ENCODE measurements around the gene VPS13D.
"Not testable (repeated sequence)": the region's sequence is repeated elsewhere in the genome, so short reads cannot be mapped to it uniquely, and the experiment has no call there.

VPS13D gene

DNA sequence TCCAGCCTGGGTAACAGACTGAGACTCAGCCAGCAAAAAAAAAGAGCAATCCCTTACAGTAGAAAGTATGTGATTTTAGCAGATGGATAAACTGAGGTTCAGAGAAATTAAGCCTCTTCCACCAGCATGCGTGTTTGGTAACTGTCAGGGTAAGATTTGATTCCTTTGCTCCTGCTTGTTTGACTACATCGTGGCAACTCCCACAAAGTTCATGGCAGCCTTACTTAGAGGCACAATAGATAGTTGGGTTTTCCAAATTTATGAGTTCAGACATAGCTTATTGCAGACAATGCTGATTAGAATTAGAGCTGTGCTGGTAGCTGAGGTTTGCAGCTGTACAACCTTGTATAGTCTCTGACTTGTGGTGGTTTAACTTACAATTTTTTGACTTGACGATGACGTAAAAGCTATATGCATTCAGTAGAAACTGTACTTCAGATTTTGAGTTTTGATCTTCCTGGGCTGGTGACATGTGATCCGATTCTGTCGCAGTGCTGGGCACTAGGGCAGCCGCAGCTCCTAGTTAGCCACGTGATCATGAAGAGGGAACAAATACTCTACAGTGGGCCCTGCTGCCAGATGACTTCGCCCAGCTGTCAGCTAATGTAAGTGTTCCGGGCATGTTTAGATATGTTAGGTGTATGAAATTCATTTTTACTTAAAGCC, 220.4 kb downstream of the VPS13D start:
- DNase-seq (ENCODE audit: low spot score): no peak

DNA sequence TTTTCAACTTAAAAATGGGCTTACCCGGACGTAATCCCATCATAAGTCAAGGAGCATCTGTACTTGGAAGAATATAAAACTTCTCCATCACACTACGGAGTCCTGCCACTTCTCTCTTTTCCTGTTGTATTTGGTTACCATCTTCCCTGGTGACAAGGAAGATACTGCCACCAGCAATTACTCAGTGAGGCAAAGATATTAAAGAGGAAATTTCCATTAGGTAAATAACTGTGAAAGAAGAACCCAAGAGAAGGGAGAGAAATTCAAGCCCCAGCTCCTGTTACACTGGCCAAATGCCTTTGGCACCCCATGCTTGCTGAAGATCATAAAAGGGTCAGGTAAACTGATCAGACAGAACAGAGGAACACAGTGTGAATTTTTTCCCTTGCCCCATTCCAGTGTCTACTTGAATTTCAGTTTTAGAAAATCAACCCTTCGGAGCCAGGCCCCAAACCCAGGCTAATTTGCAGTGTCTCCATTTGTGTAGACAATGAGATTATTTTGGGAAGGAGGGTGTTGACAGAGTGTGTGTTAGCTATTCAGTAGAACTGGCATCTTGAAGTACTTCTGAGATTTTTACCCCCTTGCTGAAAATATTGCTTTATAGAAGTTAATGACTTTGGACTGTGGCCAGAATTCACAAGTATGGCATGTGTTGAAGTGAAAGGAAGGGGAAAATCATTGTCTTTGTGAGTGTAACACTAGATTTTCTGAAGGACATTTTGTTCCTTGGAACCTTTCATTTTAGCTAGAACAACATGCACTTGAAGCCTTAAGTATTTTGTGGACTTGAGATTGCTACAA, 221.1 kb downstream of the VPS13D start:
- no peak for DNase-seq (ENCODE audit: low spot score)

DNA sequence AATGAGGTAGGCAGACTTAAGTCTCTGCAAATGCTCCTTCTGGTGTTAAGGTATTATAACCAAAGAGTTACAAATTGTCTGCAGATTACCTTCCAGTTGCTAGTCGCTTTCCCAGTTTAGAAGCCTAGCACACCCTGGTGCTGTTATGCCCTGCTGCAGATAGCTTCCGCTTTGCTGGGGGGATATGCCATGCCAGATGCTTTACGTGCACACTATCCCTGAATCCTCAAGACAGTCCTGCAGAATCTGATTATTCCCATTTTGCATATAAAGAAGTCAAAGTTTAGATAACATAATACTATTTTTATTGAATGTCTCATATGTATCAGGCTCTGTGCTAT, 221.7 kb downstream of the VPS13D start:
- no peak for DNase-seq (ENCODE audit: low spot score)

DNA sequence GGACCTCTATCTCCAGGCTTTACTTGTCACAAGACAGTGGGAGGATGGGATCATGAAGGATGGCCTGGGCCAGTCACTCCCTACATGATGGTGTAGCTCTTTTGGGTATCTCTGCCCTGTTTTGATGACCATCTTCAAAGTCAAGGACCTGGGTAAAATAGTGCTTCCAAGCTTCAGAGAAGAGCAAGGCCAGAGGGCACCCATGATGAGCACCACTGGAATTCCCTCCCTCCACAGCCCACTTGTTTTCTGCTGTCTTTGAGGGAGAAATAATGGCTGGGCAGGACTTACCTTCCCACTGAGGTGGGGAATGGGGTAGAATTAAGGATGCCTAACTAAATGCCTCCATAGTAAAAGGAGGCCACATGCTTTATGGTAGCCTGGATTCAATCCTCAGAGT, 222.4 kb downstream of the VPS13D start:
- DNase-seq (ENCODE audit: low spot score): no peak

DNA sequence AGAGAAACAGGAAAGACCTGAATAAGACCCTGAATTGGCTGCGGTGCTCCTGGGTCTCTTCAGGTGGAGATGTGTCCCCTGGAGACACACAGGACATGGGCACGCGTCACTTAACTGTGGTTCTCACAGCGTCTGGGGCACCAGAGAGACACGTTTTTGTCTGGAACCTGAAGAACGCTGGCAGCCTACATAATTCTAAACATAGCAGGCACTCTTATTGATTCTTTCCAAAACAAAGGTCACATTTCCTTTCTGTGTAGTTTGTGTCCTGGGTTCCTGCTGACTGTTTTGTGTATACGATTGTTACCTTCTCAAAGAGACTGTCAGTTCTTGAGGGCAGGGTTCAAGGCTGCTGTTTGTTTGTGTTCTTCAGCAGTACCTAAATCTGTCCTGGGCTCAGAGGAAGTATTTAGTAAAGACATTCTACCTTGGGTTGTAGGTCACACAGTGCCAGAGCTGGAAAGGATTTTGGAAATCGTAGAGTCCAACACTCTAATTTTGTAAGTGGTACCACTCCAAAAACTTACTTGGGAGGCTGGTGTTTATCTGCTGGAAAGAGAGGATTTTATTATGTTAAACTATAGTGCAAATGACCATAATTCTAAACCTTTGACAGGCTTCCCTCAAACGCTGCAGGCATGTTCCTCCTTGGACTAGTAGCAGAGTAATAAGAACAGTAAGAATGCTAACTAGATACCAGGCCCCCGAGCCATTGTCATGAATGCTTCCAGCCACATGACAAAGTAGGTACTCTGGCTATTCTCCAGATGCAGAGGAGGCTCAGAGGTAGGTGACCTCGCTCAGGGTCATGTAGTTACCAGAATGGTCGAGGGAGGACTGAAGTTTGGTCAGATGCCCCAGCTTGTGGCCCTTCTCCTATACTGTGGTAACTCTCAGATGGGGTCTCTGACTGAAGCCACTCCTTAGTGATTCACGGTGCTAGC, 223.8 kb downstream of the VPS13D start:
- DNase-seq (ENCODE audit: low spot score): no peak

DNA sequence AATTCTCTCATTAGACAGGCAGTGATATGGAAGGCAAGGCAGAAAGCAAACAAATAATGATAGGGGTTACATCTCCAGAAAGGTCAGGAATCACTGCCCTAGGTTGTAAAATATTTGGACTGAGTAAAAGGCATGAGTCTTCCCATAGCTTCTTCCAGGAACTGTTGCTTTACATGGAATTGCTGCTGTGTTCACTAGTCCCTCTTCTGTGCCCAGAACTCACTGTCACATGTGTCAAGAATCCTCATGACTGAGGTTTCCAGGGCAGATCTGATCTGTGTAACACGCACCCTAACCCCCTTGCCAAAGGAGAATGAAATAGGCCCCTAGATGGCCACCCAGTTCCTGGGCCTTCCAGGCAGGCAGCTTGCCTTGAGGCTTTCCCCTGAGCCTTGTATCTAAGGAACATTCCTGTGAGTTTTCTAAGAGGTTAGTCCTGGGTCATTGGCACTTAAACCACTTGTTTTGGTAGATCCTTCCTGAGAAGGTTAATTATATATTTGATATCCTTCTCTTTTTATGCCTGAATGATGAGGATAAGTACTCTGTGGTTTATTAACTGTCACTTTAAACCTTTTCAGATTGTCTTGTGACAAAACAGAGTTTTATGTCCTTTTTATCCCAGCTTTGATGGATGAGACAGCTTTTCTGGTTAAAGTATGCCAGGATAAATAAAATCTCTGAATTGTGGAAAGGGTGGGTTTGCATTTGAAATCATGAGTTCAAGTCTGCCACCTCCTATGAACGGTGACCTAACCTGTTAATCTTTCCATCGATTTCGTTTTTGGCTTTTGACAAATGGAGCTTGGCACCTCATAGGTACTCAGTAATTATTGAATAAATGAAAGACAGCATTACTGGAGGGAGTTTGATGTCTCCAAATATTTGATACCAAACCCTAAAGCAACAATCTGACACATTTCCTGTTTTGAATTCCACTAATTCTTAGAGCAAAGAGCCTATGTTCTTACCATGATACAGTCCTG, 224.9 kb downstream of the VPS13D start:
- no peak for DNase-seq (ENCODE audit: low spot score)

DNA sequence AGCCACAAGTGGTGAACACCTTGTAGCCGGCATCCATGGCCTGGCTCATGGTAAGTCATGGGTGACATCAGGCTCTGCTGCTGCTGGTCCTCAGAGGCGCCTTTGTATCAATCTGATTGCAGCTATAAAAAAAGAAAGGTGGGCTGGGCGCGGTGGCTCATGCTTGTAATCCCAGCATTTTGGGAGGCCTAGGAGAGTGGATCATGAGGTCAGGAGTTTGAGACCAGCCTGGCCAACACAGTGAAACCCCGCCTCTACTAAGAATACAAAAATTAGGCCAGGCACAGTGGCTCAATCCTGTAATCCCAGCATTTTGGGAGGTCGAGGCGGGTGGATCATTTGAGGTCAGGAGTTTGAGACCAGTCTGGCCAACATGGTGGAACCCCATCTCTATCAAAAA, 226.3 kb downstream of the VPS13D start:
- not testable (repeated sequence) for DNase-seq (ENCODE audit: low spot score)

DNA sequence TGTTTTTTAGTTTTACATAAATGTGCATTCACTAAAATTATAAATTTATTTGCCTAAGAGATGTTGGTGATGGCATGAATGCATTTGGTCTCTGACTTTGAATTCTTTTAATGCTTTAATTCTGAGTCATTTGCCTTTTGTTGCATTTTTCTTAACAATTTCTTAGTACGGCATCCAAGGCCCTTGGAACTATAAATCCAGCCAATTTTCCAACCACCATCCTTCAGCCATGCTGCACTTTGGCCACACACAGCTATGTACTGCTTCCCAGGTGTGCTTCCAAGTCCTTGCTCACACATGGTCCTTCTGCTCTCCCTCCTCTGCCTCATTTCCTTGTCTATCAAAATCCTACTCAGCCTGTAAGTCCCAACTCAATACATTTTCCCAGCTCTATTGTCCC, 227.1 kb downstream of the VPS13D start:
- no peak for DNase-seq (ENCODE audit: low spot score)

DNA sequence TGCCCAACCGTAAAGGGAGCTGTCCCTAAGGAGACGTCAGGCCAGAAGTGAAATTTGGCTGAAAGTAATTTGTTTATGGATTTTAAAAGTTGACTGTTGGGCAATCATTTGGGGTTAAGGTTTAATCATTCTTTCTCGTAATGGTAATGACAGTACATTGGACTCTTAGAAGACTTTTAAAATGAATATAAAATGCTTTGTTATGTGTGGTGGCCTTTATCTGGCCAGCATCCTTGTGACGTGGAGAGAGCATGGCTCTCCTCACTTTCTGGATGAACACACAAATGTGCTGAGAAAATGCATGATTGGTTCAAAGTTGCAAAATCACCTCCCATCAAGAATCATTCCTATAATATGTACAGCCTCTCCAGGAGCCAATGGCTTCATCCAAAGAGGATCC, 227.9 kb downstream of the VPS13D start:
- DNase-seq (ENCODE audit: low spot score): no peak

DNA sequence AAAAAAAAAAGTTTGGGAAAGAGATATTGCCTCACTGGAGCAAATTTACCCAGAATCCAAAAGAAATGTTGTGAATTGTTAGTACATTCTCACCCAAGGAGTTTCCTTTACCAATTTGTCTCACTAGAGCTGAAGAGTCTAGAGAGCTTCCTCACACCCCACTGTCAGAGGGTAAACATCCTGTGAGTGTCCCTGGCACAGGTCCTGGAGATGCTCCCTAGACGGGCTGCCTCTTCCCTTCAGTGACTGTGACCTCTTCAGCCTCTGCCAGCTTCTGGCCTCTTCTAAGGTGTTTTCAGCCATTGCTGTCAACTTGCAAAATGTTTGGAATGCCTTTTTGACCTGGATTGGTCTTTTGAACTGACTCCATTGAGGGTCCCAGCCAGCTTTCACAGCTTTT, 228.7 kb downstream of the VPS13D start:
- DNase-seq (ENCODE audit: low spot score): no peak

DNA sequence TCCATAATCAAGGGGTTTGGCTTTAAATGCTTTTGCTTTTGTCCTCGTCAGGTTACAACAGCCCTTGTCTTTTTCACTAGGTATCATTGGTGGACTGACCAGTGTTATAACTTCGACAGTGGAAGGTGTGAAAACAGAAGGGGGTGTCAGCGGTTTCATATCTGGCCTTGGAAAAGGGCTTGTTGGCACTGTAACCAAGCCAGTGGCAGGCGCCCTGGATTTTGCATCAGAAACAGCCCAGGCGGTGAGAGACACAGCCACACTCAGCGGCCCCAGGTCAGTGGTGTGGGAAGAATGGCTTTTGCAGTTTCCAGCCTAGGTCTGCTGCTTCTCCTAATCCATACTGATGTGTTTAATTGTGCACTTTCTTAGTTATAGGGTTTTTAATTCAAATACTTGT, 230.3 kb downstream of the VPS13D start:
- no peak for DNase-seq (ENCODE audit: low spot score)

DNA sequence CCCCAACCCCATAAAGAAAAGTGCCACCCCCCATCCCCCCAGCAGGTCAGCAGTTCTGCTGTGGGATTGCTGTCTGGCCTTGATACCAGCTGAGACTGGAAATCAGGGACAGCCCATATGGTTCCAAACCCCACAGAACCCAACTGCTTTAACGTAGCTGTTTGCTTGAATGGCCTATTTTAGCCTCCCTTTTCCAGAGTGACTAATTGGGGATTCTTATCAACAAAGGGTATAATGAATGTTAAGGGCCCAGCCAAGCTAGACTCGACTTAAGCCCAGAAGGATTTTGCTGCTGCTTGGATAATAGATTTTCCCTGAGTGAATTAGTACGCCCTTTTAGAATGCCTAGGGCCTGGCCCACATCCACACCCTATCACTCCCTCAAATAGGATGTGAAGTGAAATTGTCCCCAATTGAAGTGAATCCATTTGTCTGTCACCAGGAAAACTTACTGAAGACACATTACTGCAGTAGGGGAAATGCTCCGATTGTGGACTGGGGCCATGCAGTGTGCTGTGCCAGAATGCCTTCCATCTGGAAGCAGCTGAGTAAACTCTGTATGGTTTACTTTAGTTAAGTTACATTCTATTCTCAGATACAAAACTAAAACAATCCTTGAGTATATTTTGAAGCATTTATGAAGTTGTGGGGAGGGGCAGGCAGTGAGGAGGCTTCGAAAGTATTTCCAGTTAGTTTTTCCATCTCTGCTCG, 231.2 kb downstream of the VPS13D start:
- no peak for DNase-seq (ENCODE audit: low spot score)

DNA sequence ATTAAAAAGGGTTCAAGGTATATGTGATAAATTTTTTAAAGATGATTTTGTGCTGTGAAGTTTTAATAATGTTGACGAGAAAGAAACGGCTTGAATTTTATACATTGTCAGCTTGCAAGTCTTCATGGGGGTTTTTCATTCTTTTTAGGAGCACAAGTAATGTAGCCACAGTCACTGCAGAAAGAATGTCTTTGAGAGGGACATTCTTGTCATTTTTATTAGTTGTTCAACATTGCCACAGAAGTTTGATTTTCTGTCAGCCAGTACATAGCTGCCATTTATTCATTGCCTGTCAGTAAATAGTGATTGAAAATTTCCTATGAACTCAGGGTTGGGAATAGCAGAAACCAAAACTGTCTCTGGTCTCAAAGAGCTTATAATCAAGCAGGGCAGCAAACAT, 231.9 kb downstream of the VPS13D start:
- no peak for DNase-seq (ENCODE audit: low spot score)

DNA sequence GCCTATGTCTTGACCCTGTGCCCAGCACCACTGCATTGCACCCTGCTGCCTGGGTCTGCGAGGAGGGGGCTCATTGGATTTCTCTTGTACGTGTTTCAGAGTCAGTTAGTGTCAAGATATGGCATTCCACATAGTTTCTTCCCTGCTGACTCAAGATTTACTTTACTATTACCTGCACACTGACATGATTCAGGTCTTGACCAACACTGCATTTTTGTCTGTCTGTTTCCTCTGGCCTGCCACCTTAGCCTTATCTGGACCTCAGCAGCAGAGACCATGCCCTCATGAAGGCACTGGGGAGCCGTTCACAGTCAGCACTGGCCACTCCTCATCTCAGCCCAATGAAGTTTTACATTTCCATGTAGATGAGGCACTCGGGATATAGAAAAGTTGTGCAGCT, 232.8 kb downstream of the VPS13D start:
- no peak for DNase-seq (ENCODE audit: low spot score)

DNA sequence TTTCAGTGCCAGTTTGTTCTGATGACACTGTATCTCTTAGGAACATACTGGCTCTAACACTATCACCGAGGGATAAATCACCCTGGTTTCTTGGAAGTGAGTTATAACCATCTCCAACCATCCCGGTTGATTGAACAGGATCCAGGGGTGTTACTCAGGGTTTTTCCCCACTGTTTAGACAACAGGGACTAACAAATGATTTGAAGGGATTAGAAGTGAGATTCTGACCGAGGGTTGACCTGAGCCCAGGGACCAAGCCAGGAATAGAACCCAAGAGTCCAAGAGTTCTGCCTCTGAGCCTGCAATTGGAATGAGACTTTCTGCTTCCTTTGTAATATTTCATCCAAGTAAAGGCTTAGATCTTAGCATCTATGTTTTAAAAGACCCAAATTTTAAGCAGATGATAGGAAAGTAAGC, 234.2 kb downstream of the VPS13D start:
- DNase-seq (ENCODE audit: low spot score): no peak

DNA sequence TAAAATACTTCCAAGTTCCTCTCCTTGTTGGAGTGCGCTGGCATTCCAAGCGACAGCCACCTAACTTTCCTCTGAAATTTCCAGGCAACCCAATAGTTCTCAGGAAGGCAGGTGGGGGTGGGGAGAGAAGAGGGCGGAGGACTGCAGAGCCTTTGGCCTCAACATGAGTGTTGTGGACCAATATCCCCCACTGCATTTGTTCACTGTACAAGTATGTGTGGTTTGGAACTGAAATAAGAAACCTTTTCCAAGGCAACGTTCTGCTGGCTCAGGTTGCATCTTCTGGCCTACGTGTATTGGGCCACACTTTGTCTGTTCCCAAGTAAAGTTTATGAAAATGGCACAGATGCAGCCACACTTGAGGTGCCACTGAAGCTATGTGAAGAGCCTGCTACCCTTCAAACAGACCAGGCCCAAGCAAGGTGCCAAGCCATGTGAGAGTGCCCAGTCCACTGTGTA, 234.8 kb downstream of the VPS13D start:
- DNase-seq (ENCODE audit: low spot score): no peak

DNA sequence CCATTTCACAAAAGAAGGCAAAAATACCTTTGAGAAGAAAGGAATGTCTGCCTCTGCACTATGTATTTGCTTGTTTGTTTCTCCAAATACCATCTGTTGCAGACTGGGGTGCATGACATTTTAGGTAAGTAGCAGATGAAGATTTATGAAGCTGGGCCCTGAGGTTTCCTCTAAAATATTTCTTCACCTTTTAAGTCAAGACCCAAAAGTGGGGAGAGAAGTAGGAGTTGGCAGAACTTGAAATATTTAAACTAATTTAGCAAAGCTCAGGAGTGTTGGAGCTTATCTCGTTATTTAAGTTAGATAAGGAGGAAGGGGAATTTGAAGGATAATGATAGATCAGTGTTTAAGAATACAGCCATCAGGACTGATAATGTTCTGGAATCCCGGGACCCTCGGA, 235.3 kb downstream of the VPS13D start:
- DNase-seq (ENCODE audit: low spot score): no peak

DNA sequence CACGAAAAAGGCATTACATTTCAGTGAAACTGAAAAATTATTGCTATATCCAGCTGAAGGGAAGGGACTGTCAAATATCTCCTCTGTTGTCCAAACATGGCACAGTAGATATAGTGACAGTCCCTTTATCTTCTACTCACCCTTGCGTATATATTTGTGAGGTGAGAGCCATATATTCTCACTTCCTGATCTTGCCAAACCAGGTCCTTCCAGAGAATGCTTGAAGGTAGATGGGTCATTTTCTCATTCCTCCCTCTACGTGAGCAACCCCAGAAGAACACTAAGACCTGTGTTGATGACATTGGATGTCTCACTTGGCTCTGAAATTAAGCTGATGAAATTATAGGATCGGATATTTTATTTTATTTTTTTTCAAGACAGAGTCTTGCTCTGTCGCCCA, 237.0 kb downstream of the VPS13D start:
- DNase-seq (ENCODE audit: low spot score): no peak

DNA sequence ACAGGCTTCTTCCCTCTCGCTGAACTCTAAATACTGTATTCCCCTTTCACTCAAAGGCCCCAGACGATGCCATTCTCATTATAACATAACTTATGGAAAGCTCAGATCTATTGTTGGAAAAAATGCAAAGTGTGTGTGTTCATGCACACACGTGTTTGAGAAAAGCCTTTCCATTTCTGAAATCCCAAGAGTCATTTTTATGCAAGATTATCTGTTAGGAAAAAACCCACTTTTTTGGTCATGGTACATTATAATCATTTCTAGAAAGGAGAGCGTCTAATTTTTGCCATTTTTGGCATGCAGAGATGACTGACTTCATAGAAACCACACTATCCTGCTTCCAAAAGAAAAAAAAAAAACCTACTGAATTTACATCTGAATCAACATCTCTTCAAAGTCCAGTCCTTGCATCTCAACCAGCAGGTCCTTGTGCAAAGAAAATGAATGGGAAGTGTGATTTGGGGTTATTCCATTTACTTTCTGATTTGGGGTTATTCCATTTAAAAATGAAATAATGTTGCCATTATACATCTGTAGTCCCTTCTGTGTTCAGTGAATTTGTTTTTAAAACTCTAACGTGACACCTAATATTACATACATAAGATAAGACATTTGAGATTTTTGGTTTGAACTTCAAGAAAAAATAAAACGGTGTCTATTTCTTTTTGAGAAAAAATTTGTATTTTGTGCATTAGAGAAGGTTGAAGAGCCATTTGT, 237.9 kb downstream of the VPS13D start:
- no peak for DNase-seq (ENCODE audit: low spot score)

DNA sequence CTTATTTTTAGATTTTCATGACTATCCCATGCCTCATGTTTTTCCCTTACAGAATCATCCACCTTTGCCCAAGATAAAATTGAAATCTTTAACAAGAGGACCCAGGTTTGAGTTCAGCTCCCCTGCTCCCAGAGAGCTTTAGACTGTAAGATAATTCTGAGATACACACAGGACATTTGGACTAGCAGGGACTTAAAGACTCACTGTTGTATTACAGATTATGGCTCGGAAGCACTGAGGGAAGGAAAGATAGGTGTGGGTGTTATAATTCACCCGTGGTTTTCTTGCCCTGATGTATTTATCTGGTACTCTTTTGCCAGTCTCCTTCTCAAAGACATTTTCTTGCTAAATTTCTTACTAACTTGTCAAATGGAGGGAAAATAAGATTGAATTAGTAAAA, 238.5 kb downstream of the VPS13D start:
- no peak for DNase-seq (ENCODE audit: low spot score)
